Astrocyte (in vitro differentiated cells and primary cell): Measurements from ENCODE around the gene METTL2A.
"Not testable (repeated sequence)": the region's sequence is repeated elsewhere in the genome, so short reads cannot be mapped to it uniquely, and the experiment has no call there.

Experiments
- EZH2 ChIP-seq: IDR thresholded peaks from 2 replicates; pipeline ENCODE4 v1.6.1; 2012; ENCODE audit warnings: mild to moderate bottlenecking, low read length, inconsistent platforms; ENCODE audit not compliant: insufficient read depth
- TF ChIP-seq, protein P1 (sequence below): IDR thresholded peaks from 2 replicates; pipeline ENCODE4 v1.5.1; 2011; ENCODE audit warnings: low read depth, mild to moderate bottlenecking, inconsistent platforms, low read length, moderate library complexity; ENCODE audit not compliant: insufficient read depth

DNA sequence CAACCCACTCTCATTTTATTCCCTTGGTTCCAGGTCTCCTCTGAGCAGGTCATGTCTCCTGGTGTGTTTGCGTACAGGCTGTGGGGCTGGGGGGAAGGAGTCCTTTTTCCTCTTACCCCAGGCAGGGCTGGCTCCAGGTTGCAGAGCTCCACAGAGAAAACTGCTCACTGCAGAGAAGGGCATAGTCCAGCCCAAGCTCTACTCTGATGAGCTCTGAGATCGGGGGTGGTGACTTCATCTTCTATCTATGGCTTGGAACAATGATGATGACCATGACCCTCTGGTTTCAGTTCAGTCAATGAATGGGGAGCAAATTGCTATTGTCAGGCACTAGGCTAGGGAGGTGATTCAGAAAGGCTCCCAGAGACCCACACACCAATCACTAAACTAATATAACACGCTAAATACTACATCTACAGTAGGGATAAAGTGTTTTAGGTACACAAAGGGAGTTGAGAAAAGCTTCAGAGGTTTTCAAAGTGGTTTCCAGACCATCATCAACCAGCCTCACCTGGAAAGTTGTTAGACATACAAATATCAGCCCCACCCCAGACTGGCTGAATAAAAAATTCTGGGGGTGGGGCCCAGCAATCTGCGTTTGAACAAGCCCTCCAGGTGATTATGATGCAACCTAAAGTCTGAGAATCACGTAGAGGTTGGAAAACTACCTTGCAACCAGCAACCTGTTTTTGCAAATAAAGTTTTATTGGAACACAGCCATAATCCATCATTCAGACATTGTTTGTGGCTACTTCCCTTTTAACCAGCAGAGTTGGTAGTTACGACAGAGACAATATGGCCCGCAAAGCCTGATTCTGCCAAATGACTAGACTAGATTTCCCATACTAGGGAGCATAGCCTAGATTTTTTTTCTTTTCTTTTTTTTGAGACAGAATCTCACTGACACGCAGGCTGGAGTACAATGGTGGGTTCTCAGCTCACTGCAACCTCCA lies 49.6 kb downstream of the METTL2A start:
- TF ChIP-seq, protein P1, sequence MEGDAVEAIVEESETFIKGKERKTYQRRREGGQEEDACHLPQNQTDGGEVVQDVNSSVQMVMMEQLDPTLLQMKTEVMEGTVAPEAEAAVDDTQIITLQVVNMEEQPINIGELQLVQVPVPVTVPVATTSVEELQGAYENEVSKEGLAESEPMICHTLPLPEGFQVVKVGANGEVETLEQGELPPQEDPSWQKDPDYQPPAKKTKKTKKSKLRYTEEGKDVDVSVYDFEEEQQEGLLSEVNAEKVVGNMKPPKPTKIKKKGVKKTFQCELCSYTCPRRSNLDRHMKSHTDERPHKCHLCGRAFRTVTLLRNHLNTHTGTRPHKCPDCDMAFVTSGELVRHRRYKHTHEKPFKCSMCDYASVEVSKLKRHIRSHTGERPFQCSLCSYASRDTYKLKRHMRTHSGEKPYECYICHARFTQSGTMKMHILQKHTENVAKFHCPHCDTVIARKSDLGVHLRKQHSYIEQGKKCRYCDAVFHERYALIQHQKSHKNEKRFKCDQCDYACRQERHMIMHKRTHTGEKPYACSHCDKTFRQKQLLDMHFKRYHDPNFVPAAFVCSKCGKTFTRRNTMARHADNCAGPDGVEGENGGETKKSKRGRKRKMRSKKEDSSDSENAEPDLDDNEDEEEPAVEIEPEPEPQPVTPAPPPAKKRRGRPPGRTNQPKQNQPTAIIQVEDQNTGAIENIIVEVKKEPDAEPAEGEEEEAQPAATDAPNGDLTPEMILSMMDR, result not testable (repeated sequence)
- TF ChIP-seq EZH2, result not testable (repeated sequence)
